Tibial nerve (tissue), 4 donors: ENCODE measurements around the gene SH3BP4.

Experiments
- EP300 ChIP-seq, 2 donors: sonication (generic); formaldehyde crosslinking; IDR thresholded peaks; one replicate each; pipeline ENCODE4 v1.6.1; 2017; ENCODE audit warnings: antibody characterized with exemption in 2 of 2, mild to moderate bottlenecking in 1 of 2
- TF ChIP-seq, protein P1 (sequence below), 5 experiments: fragments of 200-600 bp in 3 of 5; fragments of 450-650 bp in 2 of 5; sonication (generic) in 3 of 5; IDR thresholded peaks; one replicate each; pipeline ENCODE4 v1.5.1; 2016 to 2019; ENCODE audit warnings: antibody characterized with exemption in 5 of 5, mild to moderate bottlenecking in 3 of 5, moderate library complexity in 2 of 5

DNA sequence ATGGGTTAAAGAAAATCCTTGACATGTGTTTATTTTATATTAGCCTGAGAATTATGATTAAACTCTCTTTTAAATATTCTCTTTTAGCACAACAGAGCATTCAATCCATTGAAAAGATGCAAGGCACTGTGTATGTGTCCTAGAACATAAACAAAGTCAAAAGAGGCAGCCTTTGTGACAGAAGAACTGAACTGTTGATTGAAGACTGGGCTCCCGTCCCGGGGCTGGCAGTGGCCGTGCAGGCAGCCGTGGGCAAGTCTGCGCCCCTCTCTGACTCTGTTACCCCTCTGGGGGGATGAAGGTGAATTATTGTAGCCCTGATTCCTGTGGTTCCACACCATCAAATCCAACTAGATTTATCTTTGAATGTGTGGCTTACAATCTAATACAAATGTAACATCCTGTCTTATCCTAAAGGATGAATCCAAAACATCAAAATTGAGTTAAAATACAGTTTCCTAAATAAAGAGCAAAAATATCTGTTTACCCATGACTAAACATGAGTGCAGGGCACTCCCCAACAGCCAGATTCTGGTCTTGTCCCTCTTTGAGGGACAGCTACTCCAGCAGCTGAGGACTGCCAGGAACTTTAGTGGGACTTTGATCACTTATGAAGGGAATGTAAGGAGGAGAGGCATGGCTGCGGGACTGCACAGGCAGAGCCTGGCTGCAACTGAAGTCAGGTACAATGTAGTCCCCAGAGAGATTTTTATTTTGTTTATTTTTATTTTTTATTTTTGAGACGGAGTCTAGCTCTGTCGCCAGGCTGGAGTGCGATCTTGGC is 37.3 kb upstream of the SH3BP4 start:
- TF ChIP-seq, protein P1, sequence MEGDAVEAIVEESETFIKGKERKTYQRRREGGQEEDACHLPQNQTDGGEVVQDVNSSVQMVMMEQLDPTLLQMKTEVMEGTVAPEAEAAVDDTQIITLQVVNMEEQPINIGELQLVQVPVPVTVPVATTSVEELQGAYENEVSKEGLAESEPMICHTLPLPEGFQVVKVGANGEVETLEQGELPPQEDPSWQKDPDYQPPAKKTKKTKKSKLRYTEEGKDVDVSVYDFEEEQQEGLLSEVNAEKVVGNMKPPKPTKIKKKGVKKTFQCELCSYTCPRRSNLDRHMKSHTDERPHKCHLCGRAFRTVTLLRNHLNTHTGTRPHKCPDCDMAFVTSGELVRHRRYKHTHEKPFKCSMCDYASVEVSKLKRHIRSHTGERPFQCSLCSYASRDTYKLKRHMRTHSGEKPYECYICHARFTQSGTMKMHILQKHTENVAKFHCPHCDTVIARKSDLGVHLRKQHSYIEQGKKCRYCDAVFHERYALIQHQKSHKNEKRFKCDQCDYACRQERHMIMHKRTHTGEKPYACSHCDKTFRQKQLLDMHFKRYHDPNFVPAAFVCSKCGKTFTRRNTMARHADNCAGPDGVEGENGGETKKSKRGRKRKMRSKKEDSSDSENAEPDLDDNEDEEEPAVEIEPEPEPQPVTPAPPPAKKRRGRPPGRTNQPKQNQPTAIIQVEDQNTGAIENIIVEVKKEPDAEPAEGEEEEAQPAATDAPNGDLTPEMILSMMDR (IDR thresholded peaks at IDR 0.05) = no peak
- no peak for TF ChIP-seq EP300 (IDR thresholded peaks at IDR 0.05)
